Measurements from ENCODE around the gene KAT14. TPM values are rescaled to one million over a fixed set of nuclear protein-coding genes. Genes with fewer than 3 reads are reported as not detected.
"Not testable (repeated sequence)": the region's sequence is repeated elsewhere in the genome, so short reads cannot be mapped to it uniquely, and the experiment has no call there.

Gene KAT14
- total RNA-seq, result 10 to 100 TPM; 16.6 to 16.7 TPM

GRCh38 chr20:18137412-18138265, at the start of gene KAT14, which contains the start of gene PET117:
TSS of gene KAT14 (plus strand) at chr20:18137863. CDS start at chr20:18142661, 4,798 bp downstream.
TSS of gene PET117 (plus strand) at chr20:18137863. CDS start at chr20:18137956, 93 bp downstream.
- peak; percentile 94 for DNase-seq
- peaks cover 22% of the 10 kb centered on the region for H3K4me1 Mint-ChIP-seq
- H3K36me3 Mint-ChIP-seq, result peaks cover 16% of the 10 kb centered on the region
- H3K27ac Mint-ChIP-seq, result peak within 1 kb of the TSS; percentile 87
- no peaks in the 10 kb centered on the region for H3K27me3 Mint-ChIP-seq
- H3K4me3 Mint-ChIP-seq, result peak within 1 kb of the TSS; percentile 79
- H3K9me3 Mint-ChIP-seq, result no peaks in the 10 kb centered on the region

- DNase-seq, H3K4me3 Mint-ChIP-seq, H3K36me3 Mint-ChIP-seq, H3K27ac Mint-ChIP-seq, H3K9me3 Mint-ChIP-seq, H3K4me1 Mint-ChIP-seq: not testable (repeated sequence)
- H3K27me3 Mint-ChIP-seq, result peaks cover 11% of the 10 kb centered on the region
Measured at GRCh38 chr20:18088298-18088697, 49.4 kb upstream of the KAT14 start.

GRCh38 chr20:18088841-18089240, 48.8 kb upstream of the KAT14 start:
- not testable (repeated sequence) for DNase-seq, H3K27ac Mint-ChIP-seq, H3K9me3 Mint-ChIP-seq, H3K4me1 Mint-ChIP-seq, H3K4me3 Mint-ChIP-seq, H3K36me3 Mint-ChIP-seq
- H3K27me3 Mint-ChIP-seq, result peaks cover 11% of the 10 kb centered on the region

GRCh38 chr20:18090044-18090443, 47.6 kb upstream of the KAT14 start:
- Mint-ChIP-seq H3K27me3 (peaks cover 11% of the 10 kb centered on the region), H3K4me3 (no peak overlapping the region), H3K9me3 (no peaks in the 10 kb centered on the region), H3K4me1 (no peaks in the 10 kb centered on the region), H3K27ac (no peak overlapping the region), H3K36me3 (no peaks in the 10 kb centered on the region)
- no peak for DNase-seq

GRCh38 chr20:18090477-18090876, 47.2 kb upstream of the KAT14 start:
- no peak for DNase-seq
- Mint-ChIP-seq H3K9me3 (no peaks in the 10 kb centered on the region), H3K36me3 (no peaks in the 10 kb centered on the region), H3K4me1 (no peaks in the 10 kb centered on the region), H3K4me3 (no peak overlapping the region), H3K27ac (no peak overlapping the region), H3K27me3 (peaks cover 11% of the 10 kb centered on the region)

- Mint-ChIP-seq H3K4me1 (no peaks in the 10 kb centered on the region), H3K27ac (no peak overlapping the region), H3K27me3 (peaks cover 11% of the 10 kb centered on the region), H3K4me3 (no peak overlapping the region), H3K9me3 (no peaks in the 10 kb centered on the region), H3K36me3 (no peaks in the 10 kb centered on the region)
- DNase-seq, result no peak
Measured at GRCh38 chr20:18091623-18092022, 46.0 kb upstream of the KAT14 start.

GRCh38 chr20:18092890-18093289, 44.8 kb upstream of the KAT14 start:
- Mint-ChIP-seq H3K4me3 (no peak overlapping the region), H3K27ac (no peak overlapping the region), H3K36me3 (no peaks in the 10 kb centered on the region), H3K27me3 (peaks cover 9% of the 10 kb centered on the region), H3K4me1 (no peaks in the 10 kb centered on the region), H3K9me3 (no peaks in the 10 kb centered on the region)
- DNase-seq, result no peak

- H3K9me3 Mint-ChIP-seq, result no peaks in the 10 kb centered on the region
- H3K4me3 Mint-ChIP-seq, result no peak overlapping the region
- H3K4me1 Mint-ChIP-seq, result no peaks in the 10 kb centered on the region
- H3K27me3 Mint-ChIP-seq, result peaks cover 6% of the 10 kb centered on the region
- H3K27ac Mint-ChIP-seq, result no peak overlapping the region
- no peaks in the 10 kb centered on the region for H3K36me3 Mint-ChIP-seq
- DNase-seq, result no peak
Measured at GRCh38 chr20:18093388-18093787, 44.3 kb upstream of the KAT14 start.

- Mint-ChIP-seq H3K4me1 (no peaks in the 10 kb centered on the region), H3K9me3 (no peaks in the 10 kb centered on the region), H3K27me3 (peaks cover 6% of the 10 kb centered on the region), H3K36me3 (no peaks in the 10 kb centered on the region), H3K4me3 (no peak overlapping the region), H3K27ac (no peak overlapping the region)
- DNase-seq, result no peak
Measured at GRCh38 chr20:18094191-18094590, 43.5 kb upstream of the KAT14 start.

GRCh38 chr20:18100569-18100968, 37.1 kb upstream of the KAT14 start:
- H3K36me3 Mint-ChIP-seq, H3K27me3 Mint-ChIP-seq, H3K4me3 Mint-ChIP-seq: not testable (repeated sequence)

GRCh38 chr20:18101125-18101810, 36.4 kb upstream of the KAT14 start:
- Mint-ChIP-seq H3K27me3 (peaks cover 6% of the 10 kb centered on the region), H3K9me3 (no peaks in the 10 kb centered on the region), H3K27ac (no peak overlapping the region), H3K36me3 (no peaks in the 10 kb centered on the region), H3K4me3 (no peak overlapping the region), H3K4me1 (no peaks in the 10 kb centered on the region)
- DNase-seq, result no peak

More at GRCh38 chr20:18100569-18100968, 37.1 kb upstream of the KAT14 start:
- not testable (repeated sequence) for H3K4me1 Mint-ChIP-seq, H3K9me3 Mint-ChIP-seq, H3K27ac Mint-ChIP-seq, DNase-seq

GRCh38 chr20:18103497-18103896, 34.2 kb upstream of the KAT14 start:
- H3K36me3 Mint-ChIP-seq, result no peaks in the 10 kb centered on the region
- H3K27ac Mint-ChIP-seq, result no peak overlapping the region
- no peak for DNase-seq
- no peak overlapping the region for H3K4me3 Mint-ChIP-seq
- peaks cover 6% of the 10 kb centered on the region for H3K27me3 Mint-ChIP-seq
- no peaks in the 10 kb centered on the region for H3K4me1 Mint-ChIP-seq
- H3K9me3 Mint-ChIP-seq, result peaks cover 1% of the 10 kb centered on the region

GRCh38 chr20:18108326-18108725, 29.3 kb upstream of the KAT14 start:
- H3K4me1 Mint-ChIP-seq, result no peaks in the 10 kb centered on the region
- peaks cover 3% of the 10 kb centered on the region for H3K36me3 Mint-ChIP-seq
- H3K27ac Mint-ChIP-seq, result no peak overlapping the region
- peaks cover 4% of the 10 kb centered on the region for H3K9me3 Mint-ChIP-seq
- DNase-seq, result no peak
- H3K27me3 Mint-ChIP-seq, result peaks cover 4% of the 10 kb centered on the region
- H3K4me3 Mint-ChIP-seq, result no peak overlapping the region

- not testable (repeated sequence) for H3K4me1 Mint-ChIP-seq
Measured at GRCh38 chr20:18128574-18128973, 9.1 kb upstream of the KAT14 start.

GRCh38 chr20:18132663-18133062, 5.0 kb upstream of the KAT14 start:
- no peak overlapping the region for H3K27ac Mint-ChIP-seq
- no peak overlapping the region for H3K4me3 Mint-ChIP-seq
- no peaks in the 10 kb centered on the region for H3K36me3 Mint-ChIP-seq
- peaks cover 8% of the 10 kb centered on the region for H3K4me1 Mint-ChIP-seq
- H3K27me3 Mint-ChIP-seq, result peaks cover 3% of the 10 kb centered on the region
- peaks cover 10% of the 10 kb centered on the region for H3K9me3 Mint-ChIP-seq
- DNase-seq, result no peak

More at GRCh38 chr20:18128574-18128973, 9.1 kb upstream of the KAT14 start:
- H3K4me3 Mint-ChIP-seq, DNase-seq, H3K27me3 Mint-ChIP-seq, H3K36me3 Mint-ChIP-seq: not testable (repeated sequence)
- Mint-ChIP-seq H3K27ac (peak overlapping the region; percentile 4), H3K9me3 (peaks cover 14% of the 10 kb centered on the region)
